ENCODE measurements around the gene POLN. TPM values are rescaled to one million over a fixed set of nuclear protein-coding genes. Genes with fewer than 3 reads are reported as not detected.

Gene POLN
- total RNA-seq, 1 experiment from 2014 or later: 0.26 TPM

GRCh38 chr4:2262145-2262943 lies 20.4 kb upstream of the POLN start:
- intact Hi-C loops (cut with micrococcal nuclease): loop anchor here (5.0 kb wide), 1 partner anchor 155 kb away; the partner anchor contains the start of genes CFAP99 and ZFYVE28
- BruUV-seq (replicated peaks): no TSS peak
- TF ChIP-seq CTCF (conservative IDR thresholded peaks at IDR 0.05; ENCODE audit: low read depth, low read length) (no peak), EZH2phosphoT487 (IDR thresholded peaks at IDR 0.05; ENCODE audit: borderline replicate concordance, low read length) (no peak), EZH2 (IDR thresholded peaks at IDR 0.05; ENCODE audit: low read length, unreplicated experiment) (no peak)
- H3K36me3 ChIP-seq (ENCODE audit: low read depth, low read length): no peaks in the 10 kb centered on the region
- H3K27ac ChIP-seq (ENCODE audit: low read length): no peak overlapping the region
- H3K9me2 ChIP-seq (replicated peaks; ENCODE audit: low read length): no peaks in the 10 kb centered on the region
- CTCF ChIA-PET: interaction anchor here (0.7 kb wide), 1 partner anchor 150 kb away, joined by 3 read pairs; no protein-coding TSS in a partner anchor
- POLR2A ChIA-PET (ENCODE audit: unreplicated experiment): interaction anchor here (0.7 kb wide), 1 partner anchor 430 kb away, joined by 3 read pairs; no protein-coding TSS in a partner anchor
- H3K9me3 ChIP-seq (ENCODE audit: low read length): no peaks in the 10 kb centered on the region
- no peaks in the 10 kb centered on the region for H3K27me3 ChIP-seq (ENCODE audit: low read length)
- ATAC-seq (peak; percentile 92), DNase-seq (peak; percentile 95)
- no peaks in the 10 kb centered on the region for H4K20me1 ChIP-seq (ENCODE audit: low read length)
- no peaks in the 10 kb centered on the region for H3F3A ChIP-seq (ENCODE audit: low read length, unreplicated experiment)
- H3K9ac ChIP-seq (ENCODE audit: low read length): peak overlapping the region; percentile 61
- H3K4me3 ChIP-seq (ENCODE audit: low read length): peak overlapping the region; percentile 72
- H2AFZ ChIP-seq (ENCODE audit: low read length): peak overlapping the region; percentile 51; the same call in 1 of the 2 replicates
- peak overlapping the region; percentile 91 for H3K4me2 ChIP-seq (ENCODE audit: low read length)
- peaks cover 8% of the 10 kb centered on the region; the same call in 1 of the 2 replicates for H3K4me1 ChIP-seq (ENCODE audit: insufficient read depth, low read length)
- peaks cover 10% of the 10 kb centered on the region; the same call in 1 of the 2 replicates for H3K79me2 ChIP-seq (ENCODE audit: low read length)

- no peak for ATAC-seq
- peak within 1 kb of the TSS; percentile 87 for H3K4me3 ChIP-seq (ENCODE audit: low read length)
- peaks cover 8% of the 10 kb centered on the region; the same call in 1 of the 2 replicates for H3K4me1 ChIP-seq (ENCODE audit: insufficient read depth, low read length)
- peak within 1 kb of the TSS; percentile 79 for H3K9ac ChIP-seq (ENCODE audit: low read length)
- H4K20me1 ChIP-seq (ENCODE audit: low read length): no peaks in the 10 kb centered on the region
- H3K79me2 ChIP-seq (ENCODE audit: low read length): peaks cover 10% of the 10 kb centered on the region; the same call in 1 of the 2 replicates
- H3K27ac ChIP-seq (ENCODE audit: low read length): no peak within 1 kb of the TSS
- BruUV-seq (replicated peaks): no TSS peak
- intact Hi-C loops (cut with micrococcal nuclease): loop anchor here (5.0 kb wide), 1 partner anchor 156 kb away; the partner anchor contains the start of genes CFAP99 and ZFYVE28
- CTCF ChIA-PET: interaction anchor here (0.7 kb wide), 1 partner anchor 151 kb away, joined by 3 read pairs; no protein-coding TSS in a partner anchor
- no peaks in the 10 kb centered on the region for H3K9me2 ChIP-seq (replicated peaks; ENCODE audit: low read length)
- peak within 1 kb of the TSS; percentile 93 for H3K4me2 ChIP-seq (ENCODE audit: low read length)
- H3K27me3 ChIP-seq (ENCODE audit: low read length): no peaks in the 10 kb centered on the region
- H3K36me3 ChIP-seq (ENCODE audit: low read depth, low read length): no peaks in the 10 kb centered on the region
- peak within 1 kb of the TSS; percentile 68 for H2AFZ ChIP-seq (ENCODE audit: low read length)
- no peak for DNase-seq
- TF ChIP-seq CTCF (conservative IDR thresholded peaks at IDR 0.05; ENCODE audit: low read depth, low read length) (no peak), EZH2phosphoT487 (IDR thresholded peaks at IDR 0.05; ENCODE audit: borderline replicate concordance, low read length) (no peak), EZH2 (IDR thresholded peaks at IDR 0.05; ENCODE audit: low read length, unreplicated experiment) (no peak)
- POLR2A ChIA-PET (ENCODE audit: unreplicated experiment): interaction anchor here (0.7 kb wide), 1 partner anchor 430 kb away, joined by 3 read pairs; no protein-coding TSS in a partner anchor
- no peaks in the 10 kb centered on the region for H3F3A ChIP-seq (ENCODE audit: low read length, unreplicated experiment)
- H3K9me3 ChIP-seq (ENCODE audit: low read length): no peaks in the 10 kb centered on the region
Measured at GRCh38 chr4:2261853-2262144, 19.9 kb upstream of the POLN start, which contains the start of gene MXD4. Gene MXD4 (minus strand): TSS chr4:2262109. CDS start chr4:2261980, 129 bp downstream.

Data from PC-3 (cell line).